Measurements from ENCODE around the gene TAX1BP1. TPM values are rescaled to one million over a fixed set of nuclear protein-coding genes. Genes with fewer than 3 reads are reported as not detected.

The TAX1BP1 gene
- total and polyA plus RNA-seq, 8 donors, result 81.0 to 107 (median 96.2) TPM

DNA sequence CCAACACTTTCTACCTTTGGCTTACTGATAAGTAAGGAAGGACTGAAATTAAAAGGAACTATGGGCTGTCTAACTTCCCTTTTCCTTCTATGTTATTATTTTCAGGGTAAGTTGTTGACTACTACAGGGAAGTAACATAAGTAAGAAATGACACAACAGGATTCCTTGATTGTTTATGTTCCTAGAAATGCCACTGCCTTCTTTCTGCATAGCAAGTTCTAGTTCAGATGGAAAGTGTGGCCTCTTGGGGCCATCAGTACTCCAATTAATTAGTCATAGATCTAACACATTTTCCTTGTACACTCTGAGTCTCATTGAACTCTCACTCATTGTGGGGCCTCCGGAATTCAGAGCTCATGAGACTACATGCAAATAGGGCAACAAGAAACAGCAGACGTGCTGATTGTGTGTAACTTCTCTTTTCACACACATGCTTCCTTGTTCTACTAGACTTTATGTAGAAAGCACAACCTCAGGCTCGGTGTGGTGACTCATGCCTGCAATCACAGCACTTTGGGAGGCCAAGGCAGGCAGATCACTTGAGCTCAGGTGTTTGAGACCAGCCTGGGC is 42.0 kb upstream of the TAX1BP1 start:
- no peak overlapping the region for H3K4me3 ChIP-seq
- intact Hi-C loops (cut with DNase I), result no loop called here
- H3K4me1 ChIP-seq, result peaks cover 0 to 24% of the 10 kb centered on the region in 2 donors
- H3K36me3 ChIP-seq, result no peaks in the 10 kb centered on the region
- H3K9me3 ChIP-seq, result no peaks in the 10 kb centered on the region
- DNase-seq (peak in 1 of 4 donors; percentile 72), ATAC-seq (peak; percentile 80)
- peak overlapping the region; percentile 2 to 91 for H3K27ac ChIP-seq
- no peaks in the 10 kb centered on the region for H3K27me3 ChIP-seq
- TF ChIP-seq, protein P1, sequence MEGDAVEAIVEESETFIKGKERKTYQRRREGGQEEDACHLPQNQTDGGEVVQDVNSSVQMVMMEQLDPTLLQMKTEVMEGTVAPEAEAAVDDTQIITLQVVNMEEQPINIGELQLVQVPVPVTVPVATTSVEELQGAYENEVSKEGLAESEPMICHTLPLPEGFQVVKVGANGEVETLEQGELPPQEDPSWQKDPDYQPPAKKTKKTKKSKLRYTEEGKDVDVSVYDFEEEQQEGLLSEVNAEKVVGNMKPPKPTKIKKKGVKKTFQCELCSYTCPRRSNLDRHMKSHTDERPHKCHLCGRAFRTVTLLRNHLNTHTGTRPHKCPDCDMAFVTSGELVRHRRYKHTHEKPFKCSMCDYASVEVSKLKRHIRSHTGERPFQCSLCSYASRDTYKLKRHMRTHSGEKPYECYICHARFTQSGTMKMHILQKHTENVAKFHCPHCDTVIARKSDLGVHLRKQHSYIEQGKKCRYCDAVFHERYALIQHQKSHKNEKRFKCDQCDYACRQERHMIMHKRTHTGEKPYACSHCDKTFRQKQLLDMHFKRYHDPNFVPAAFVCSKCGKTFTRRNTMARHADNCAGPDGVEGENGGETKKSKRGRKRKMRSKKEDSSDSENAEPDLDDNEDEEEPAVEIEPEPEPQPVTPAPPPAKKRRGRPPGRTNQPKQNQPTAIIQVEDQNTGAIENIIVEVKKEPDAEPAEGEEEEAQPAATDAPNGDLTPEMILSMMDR (IDR thresholded peaks at IDR 0.05), result no peak

DNA sequence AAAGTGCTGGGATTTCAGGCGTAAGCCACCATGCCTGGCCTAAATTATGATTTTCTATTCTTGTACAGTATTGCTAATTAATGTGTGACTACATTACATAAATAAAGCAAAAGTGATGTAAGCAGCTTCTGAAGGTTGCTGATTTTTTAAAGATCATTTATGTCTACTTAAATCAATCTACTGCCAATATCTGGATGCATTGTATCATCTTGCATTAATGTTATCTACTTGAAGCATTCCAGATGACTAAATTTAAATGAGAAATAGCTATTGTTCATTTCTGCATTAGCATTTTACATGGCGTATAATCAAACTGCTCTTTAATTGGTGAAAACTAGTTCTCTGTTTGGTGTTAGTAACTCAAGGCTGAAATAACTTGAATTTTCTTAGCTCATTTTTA is 40.2 kb upstream of the TAX1BP1 start:
- TF ChIP-seq, protein P1 (IDR thresholded peaks at IDR 0.05), result no peak
- no peaks in the 10 kb centered on the region for H3K9me3 ChIP-seq
- H3K4me3 ChIP-seq, result no peak overlapping the region
- H3K27me3 ChIP-seq, result no peaks in the 10 kb centered on the region
- no peak for ATAC-seq
- no peak for DNase-seq
- intact Hi-C loops (cut with DNase I), result no loop called here
- peaks cover 0 to 19% of the 10 kb centered on the region in 2 donors for H3K4me1 ChIP-seq
- no peak overlapping the region for H3K27ac ChIP-seq
- H3K36me3 ChIP-seq, result no peaks in the 10 kb centered on the region

DNA sequence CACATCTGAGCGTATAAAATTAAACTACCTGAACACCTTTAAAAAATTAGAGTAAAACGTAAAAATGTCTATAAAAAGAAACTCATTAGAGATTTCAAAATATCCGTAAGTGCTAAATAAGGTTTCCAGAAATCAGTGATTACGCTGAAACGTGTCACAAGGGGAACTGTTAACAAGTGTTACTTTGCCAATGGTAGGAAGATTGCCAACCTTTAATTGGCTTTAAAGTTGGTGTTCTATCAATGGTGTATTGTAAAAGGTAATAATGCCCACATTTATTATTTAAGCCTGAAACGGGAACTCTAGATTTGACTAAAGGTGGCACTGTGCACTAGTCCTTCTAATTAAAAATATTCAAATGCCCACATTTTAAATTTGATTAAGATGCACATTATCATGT is 39.5 kb upstream of the TAX1BP1 start:
- Histone ChIP-seq H3K4me3 (no peak overlapping the region), H3K36me3 (no peaks in the 10 kb centered on the region), H3K4me1 (peaks cover 0 to 19% of the 10 kb centered on the region in 2 donors), H3K9me3 (no peaks in the 10 kb centered on the region), H3K27ac (no peak overlapping the region), H3K27me3 (no peaks in the 10 kb centered on the region)
- no peak for DNase-seq
- intact Hi-C loops (cut with DNase I), result no loop called here
- TF ChIP-seq, protein P1 (IDR thresholded peaks at IDR 0.05), result no peak
- ATAC-seq, result no peak

DNA sequence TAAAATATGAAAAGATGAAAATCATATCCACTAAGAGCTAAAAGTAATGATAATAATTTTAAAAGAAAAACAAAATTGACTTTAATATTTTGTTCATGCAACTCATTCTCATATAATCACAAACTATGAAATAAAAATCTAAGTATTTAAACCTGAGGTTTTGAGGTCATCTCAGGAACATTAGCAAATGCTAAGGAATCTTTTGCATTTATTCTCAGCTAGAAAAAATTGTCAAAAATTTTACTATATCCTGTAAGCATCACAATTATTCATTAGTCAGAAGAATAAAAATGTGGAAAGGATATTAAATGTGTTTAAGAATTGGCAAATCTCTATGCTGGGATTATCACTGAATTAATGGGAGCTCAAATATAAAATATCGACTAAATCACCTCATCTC is 36.8 kb upstream of the TAX1BP1 start:
- no peaks in the 10 kb centered on the region for H3K9me3 ChIP-seq
- intact Hi-C loops (cut with DNase I), result no loop called here

DNA sequence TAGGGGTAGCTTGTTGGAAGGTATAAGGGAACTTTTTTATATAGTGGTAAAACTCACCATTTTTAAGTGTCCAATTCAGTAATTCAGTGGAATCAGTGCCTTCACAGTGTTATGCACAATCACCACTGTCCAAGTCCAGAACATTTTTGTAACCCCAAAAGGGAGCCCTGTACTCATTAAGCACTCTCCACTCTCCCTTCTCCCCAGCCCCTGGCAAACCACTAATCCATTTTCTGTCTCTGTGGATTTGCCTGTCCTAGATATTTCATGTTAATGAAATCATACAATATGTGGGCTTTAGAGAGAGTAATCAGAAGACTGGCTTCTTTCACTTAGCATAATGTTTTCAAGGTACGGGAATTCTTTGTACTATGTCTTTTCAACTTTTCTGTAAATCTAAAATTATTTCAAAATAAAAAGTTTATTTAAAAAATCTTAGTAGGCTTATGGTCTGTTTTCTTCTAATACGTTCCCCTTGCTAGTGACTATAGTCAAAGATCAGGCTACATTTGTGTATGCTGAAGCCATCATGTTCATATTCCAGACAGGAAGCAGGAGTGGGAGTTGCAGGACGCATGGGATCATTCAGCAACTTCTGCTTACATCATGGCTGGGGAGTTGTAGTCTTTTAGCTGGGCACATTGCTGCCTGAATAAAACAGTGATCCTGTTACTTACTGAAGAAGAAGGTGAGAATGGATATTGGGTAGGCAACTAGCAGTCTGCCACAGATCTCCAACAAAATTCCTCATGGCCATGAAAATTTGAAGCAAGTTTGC is 35.4 kb upstream of the TAX1BP1 start:
- TF ChIP-seq, protein P1 (IDR thresholded peaks at IDR 0.05), result no peak
- H3K9me3 ChIP-seq, result no peaks in the 10 kb centered on the region
- H3K4me1 ChIP-seq, result no peaks in the 10 kb centered on the region
- no peak overlapping the region for H3K4me3 ChIP-seq
- no peaks in the 10 kb centered on the region for H3K36me3 ChIP-seq
- intact Hi-C loops (cut with DNase I), result no loop called here
- no peak overlapping the region for H3K27ac ChIP-seq
- no peak for DNase-seq
- ATAC-seq, result no peak
- H3K27me3 ChIP-seq, result no peaks in the 10 kb centered on the region

More for the DNA sequence above, 36.8 kb upstream of the TAX1BP1 start:
- Histone ChIP-seq H3K27me3 (no peaks in the 10 kb centered on the region), H3K36me3 (no peaks in the 10 kb centered on the region), H3K4me3 (no peak overlapping the region), H3K4me1 (peaks cover 0 to 8% of the 10 kb centered on the region in 2 donors), H3K27ac (no peak overlapping the region)
- TF ChIP-seq, protein P1 (IDR thresholded peaks at IDR 0.05), result no peak
- DNase-seq (no peak), ATAC-seq (no peak)
